H9 (cell line): ENCODE results near the gene KCNIP1. TPM values are rescaled to one million over a fixed set of nuclear protein-coding genes. Genes with fewer than 3 reads are reported as not detected.

Source experiments
- DNase-seq: peaks from one replicate; pipeline ENCODE4 v3.0.0-alpha.2; 2017
- H2AFZ ChIP-seq: one replicate; pipeline ENCODE4 v1.6.1; 2013; ENCODE audit warnings: mild to moderate bottlenecking, low read length, control low read depth, moderate library complexity
- H2AK5ac ChIP-seq: 2 replicates; pipeline ENCODE4 v1.6.1; 2013; ENCODE audit warnings: low read length, control low read depth, mixed read lengths; ENCODE audit not compliant: insufficient read length
- H2BK120ac ChIP-seq: one replicate; pipeline ENCODE4 v1.6.1; 2013; ENCODE audit warnings: low read depth, mild to moderate bottlenecking, low read length, control low read depth, inconsistent platforms; ENCODE audit not compliant: poor library complexity, severe bottlenecking
- H2BK12ac ChIP-seq: 2 replicates; pipeline ENCODE4 v1.6.1; 2013; ENCODE audit warnings: low read length, control low read depth, mixed read lengths, low read depth; ENCODE audit not compliant: insufficient read length
- H2BK15ac ChIP-seq: 2 replicates; pipeline ENCODE4 v1.6.1; 2013; ENCODE audit warnings: low read depth, low read length, control low read depth
- H2BK20ac ChIP-seq: one replicate; pipeline ENCODE4 v1.6.1; 2013; ENCODE audit warnings: low read depth, mild to moderate bottlenecking, low read length, control low read depth, inconsistent platforms; ENCODE audit not compliant: poor library complexity, severe bottlenecking
- H2BK5ac ChIP-seq: 2 replicates; pipeline ENCODE4 v1.6.1; 2013; ENCODE audit warnings: low read length, control low read depth, mixed read lengths; ENCODE audit not compliant: insufficient read length
- H3K14ac ChIP-seq: 2 replicates; pipeline ENCODE4 v1.6.1; 2013; ENCODE audit warnings: low read length, control low read depth; ENCODE audit not compliant: insufficient read depth
- H3K18ac ChIP-seq: 2 replicates; pipeline ENCODE4 v1.6.1; 2013; ENCODE audit warnings: low read depth, mild to moderate bottlenecking, mixed read lengths, low read length, control low read depth; ENCODE audit not compliant: insufficient read length
- H3K23ac ChIP-seq: 2 replicates; pipeline ENCODE4 v1.6.1; 2013; ENCODE audit warnings: low read length, control low read depth, mixed read lengths, low read depth; ENCODE audit not compliant: insufficient read length
- H3K23me2 ChIP-seq: 2 replicates; pipeline ENCODE4 v1.6.1; 2013; ENCODE audit warnings: low read depth, mild to moderate bottlenecking, mixed read lengths, low read length, control low read depth; ENCODE audit not compliant: insufficient read length, poor library complexity, severe bottlenecking
- H3K27ac ChIP-seq: 2 replicates; pipeline ENCODE4 v1.5.1; 2013; ENCODE audit warnings: low read length, control low read depth, mixed read lengths, low read depth; ENCODE audit not compliant: insufficient read length
- H3K27me3 ChIP-seq: 2 replicates; pipeline ENCODE4 v1.6.1; 2013; ENCODE audit warnings: low read length, control low read depth, inconsistent platforms; ENCODE audit not compliant: insufficient read depth
- H3K4ac ChIP-seq: 2 replicates; pipeline ENCODE4 v1.6.1; 2013; ENCODE audit warnings: low read depth, mild to moderate bottlenecking, control low read depth, inconsistent platforms, low read length, moderate library complexity
- H3K4me1 ChIP-seq: 2 replicates; pipeline ENCODE4 v1.6.1; 2013; ENCODE audit warnings: low read length, control low read depth, inconsistent platforms; ENCODE audit not compliant: insufficient read depth
- H3K4me2 ChIP-seq: 2 replicates; pipeline ENCODE4 v1.6.1; 2013; ENCODE audit warnings: low read length, control low read depth, mixed read lengths; ENCODE audit not compliant: insufficient read length, insufficient read depth
- H3K56ac ChIP-seq: 2 replicates; pipeline ENCODE4 v1.6.1; 2013; ENCODE audit warnings: low read depth, mild to moderate bottlenecking, mixed read lengths, low read length, control low read depth; ENCODE audit not compliant: insufficient read length
- H3K79me1 ChIP-seq: 2 replicates; pipeline ENCODE4 v1.6.1; 2013; ENCODE audit warnings: low read depth, mild to moderate bottlenecking, moderate library complexity, low read length, control low read depth, inconsistent platforms; ENCODE audit not compliant: insufficient read depth, poor library complexity, severe bottlenecking
- H3K79me2 ChIP-seq: 2 replicates; pipeline ENCODE4 v1.6.1; 2013; ENCODE audit warnings: low read length, control low read depth, inconsistent platforms; ENCODE audit not compliant: insufficient read depth
- H3K9ac ChIP-seq: 2 replicates; pipeline ENCODE4 v1.6.1; 2013; ENCODE audit warnings: low read length, control low read depth, mixed read lengths; ENCODE audit not compliant: insufficient read length; ENCODE audit errors: extremely low read depth
- H3K9me3 ChIP-seq: one replicate; pipeline ENCODE4 v1.6.1; 2013; ENCODE audit warnings: low read depth, low read length, inconsistent platforms; ENCODE audit not compliant: control insufficient read depth
- H3T11ph ChIP-seq: one replicate; pipeline ENCODE4 v1.6.1; 2013; ENCODE audit warnings: mild to moderate bottlenecking, low read length, control low read depth, inconsistent platforms
- H4K20me1 ChIP-seq: one replicate; pipeline ENCODE4 v1.6.1; 2013; ENCODE audit not compliant: control insufficient read depth, insufficient read length, insufficient read depth
- H4K5ac ChIP-seq: 2 replicates; pipeline ENCODE4 v1.6.1; 2013; ENCODE audit warnings: low read depth, mild to moderate bottlenecking, mixed read lengths, low read length, control low read depth; ENCODE audit not compliant: insufficient read length
- H4K8ac ChIP-seq: replicated peaks from 2 replicates; pipeline ENCODE4 v1.6.1; 2013; ENCODE audit warnings: low read length, control low read depth, mixed read lengths, low read depth; ENCODE audit not compliant: insufficient read length
- H4K91ac ChIP-seq: 2 replicates; pipeline ENCODE4 v1.6.1; 2013; ENCODE audit warnings: low read depth, mild to moderate bottlenecking, moderate library complexity, mixed read lengths, low read length, control low read depth; ENCODE audit not compliant: insufficient read length
- H3K27ac Mint-ChIP-seq, 3 experiments: 2 replicates in 2 of 3; 3 replicates in 1 of 3; pipeline ENCODE4 v1.8.0; 2020 to 2021; ENCODE audit warnings: mixed read lengths in 3 of 3, mild to moderate bottlenecking in 1 of 3, moderate library complexity in 1 of 3
- H3K27me3 Mint-ChIP-seq: 2 replicates; pipeline ENCODE4 v1.8.0; 2021; ENCODE audit warnings: low read depth, mild to moderate bottlenecking, moderate library complexity, mixed read lengths
- H3K36me3 Mint-ChIP-seq, 3 experiments: 2 replicates in 2 of 3; 3 replicates in 1 of 3; pipeline ENCODE4 v1.8.0; 2020 to 2021; ENCODE audit warnings: low read depth in 3 of 3, mixed read lengths in 3 of 3; ENCODE audit not compliant: insufficient read depth in 1 of 3
- H3K4me1 Mint-ChIP-seq, 2 experiments: 2 replicates each; pipeline ENCODE4 v1.8.0; 2020; ENCODE audit warnings: mixed read lengths in 2 of 2
- H3K4me3 Mint-ChIP-seq, 2 experiments: 2 replicates in 1 of 2; 3 replicates in 1 of 2; pipeline ENCODE4 v1.8.0; 2020 to 2021; ENCODE audit warnings: mild to moderate bottlenecking in 2 of 2, mixed read lengths in 2 of 2, moderate library complexity in 1 of 2
- H3K9me3 Mint-ChIP-seq, 2 experiments: 2 replicates in 1 of 2; 3 replicates in 1 of 2; pipeline ENCODE4 v1.8.0; 2020; ENCODE audit warnings: mild to moderate bottlenecking in 2 of 2, mixed read lengths in 2 of 2, moderate library complexity in 1 of 2
- WGBS: extraction: QIAGEN DNeasy Blood & Tissue Kit; methylation state at CpG from one replicate; pipeline ENCODE4 v1.1.7; 2013; ENCODE audit warnings: missing lambda C conversion rate, low lambda C conversion rate, mixed read lengths; ENCODE audit not compliant: insufficient read length; ENCODE audit errors: extremely low coverage; 5-methylcytosine and 5-hydroxymethylcytosine counted together
- total RNA-seq: library from RNA; stranded (reverse); gene quantifications from 2 replicates; pipeline ENCODE4 v1.2.1, GENCODE V29; 2021
- TF ChIP-seq, protein P1 (sequence below): fragments of 200-600 bp; sonication (generic); conservative IDR thresholded peaks from 3 replicates; pipeline ENCODE4 v1.8.0; 2021; ENCODE audit warnings: antibody characterized with exemption, mild to moderate bottlenecking

Gene KCNIP1
- total RNA-seq, 1 experiment from 2014 or later = 0.63 TPM

DNA sequence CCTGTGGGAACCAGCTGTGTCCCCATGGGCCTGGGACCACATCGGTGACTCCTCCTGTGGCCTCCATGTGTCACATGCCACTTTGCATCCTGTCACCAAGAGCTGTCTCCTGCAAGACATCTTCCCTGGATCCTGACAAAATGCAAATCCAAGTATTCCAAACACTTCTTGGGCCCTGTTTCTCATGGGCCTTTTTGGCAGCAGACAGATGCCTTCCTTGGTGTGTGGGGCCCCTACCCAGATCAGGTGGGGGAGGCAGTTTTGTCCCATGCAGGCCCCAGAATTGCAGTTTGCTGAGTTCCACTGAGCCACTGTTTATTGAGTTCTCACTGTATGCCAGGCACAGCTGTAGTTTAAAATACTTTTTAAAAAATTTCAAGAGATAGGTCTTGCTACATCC, 217.2 kb downstream of the KCNIP1 start:
- H3K18ac ChIP-seq = no peak overlapping the region
- H3K79me1 ChIP-seq = no peaks in the 10 kb centered on the region
- no peaks in the 10 kb centered on the region for H3K79me2 ChIP-seq
- H3K9me3 Mint-ChIP-seq = peaks cover 6 to 7% of the 10 kb centered on the region in 2 experiments; a peak in 4 of 5 replicates
- no peak overlapping the region for H2BK20ac ChIP-seq
- H2BK12ac ChIP-seq = no peak overlapping the region
- no peak overlapping the region for H2BK15ac ChIP-seq
- no peak overlapping the region for H2AK5ac ChIP-seq
- peaks cover 5% of the 10 kb centered on the region for H3K27me3 Mint-ChIP-seq
- H4K20me1 ChIP-seq = no peaks in the 10 kb centered on the region
- H3K9me3 ChIP-seq = no peaks in the 10 kb centered on the region
- no peak overlapping the region for H3K4me3 Mint-ChIP-seq
- no peaks in the 10 kb centered on the region for H3K4me1 ChIP-seq
- no peaks in the 10 kb centered on the region for H3K27me3 ChIP-seq
- no peak overlapping the region for H4K5ac ChIP-seq
- H3K23ac ChIP-seq = no peak overlapping the region
- TF ChIP-seq, protein P1, sequence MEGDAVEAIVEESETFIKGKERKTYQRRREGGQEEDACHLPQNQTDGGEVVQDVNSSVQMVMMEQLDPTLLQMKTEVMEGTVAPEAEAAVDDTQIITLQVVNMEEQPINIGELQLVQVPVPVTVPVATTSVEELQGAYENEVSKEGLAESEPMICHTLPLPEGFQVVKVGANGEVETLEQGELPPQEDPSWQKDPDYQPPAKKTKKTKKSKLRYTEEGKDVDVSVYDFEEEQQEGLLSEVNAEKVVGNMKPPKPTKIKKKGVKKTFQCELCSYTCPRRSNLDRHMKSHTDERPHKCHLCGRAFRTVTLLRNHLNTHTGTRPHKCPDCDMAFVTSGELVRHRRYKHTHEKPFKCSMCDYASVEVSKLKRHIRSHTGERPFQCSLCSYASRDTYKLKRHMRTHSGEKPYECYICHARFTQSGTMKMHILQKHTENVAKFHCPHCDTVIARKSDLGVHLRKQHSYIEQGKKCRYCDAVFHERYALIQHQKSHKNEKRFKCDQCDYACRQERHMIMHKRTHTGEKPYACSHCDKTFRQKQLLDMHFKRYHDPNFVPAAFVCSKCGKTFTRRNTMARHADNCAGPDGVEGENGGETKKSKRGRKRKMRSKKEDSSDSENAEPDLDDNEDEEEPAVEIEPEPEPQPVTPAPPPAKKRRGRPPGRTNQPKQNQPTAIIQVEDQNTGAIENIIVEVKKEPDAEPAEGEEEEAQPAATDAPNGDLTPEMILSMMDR = no peak
- no peak overlapping the region for H3T11ph ChIP-seq
- H3K56ac ChIP-seq = no peak overlapping the region
- peaks cover 0 to 6% (median 5%) of the 10 kb centered on the region in 3 experiments; a peak in 4 of 7 replicates for H3K36me3 Mint-ChIP-seq
- H3K9ac ChIP-seq = no peak overlapping the region
- no peak overlapping the region for H2BK120ac ChIP-seq
- no peaks in the 10 kb centered on the region for H3K4me1 Mint-ChIP-seq
- no peak for DNase-seq
- H3K27ac Mint-ChIP-seq = no peak overlapping the region
- no peak overlapping the region for H3K4me2 ChIP-seq
- WGBS = no CpG with 5 or more reads among the region's 1 CpG
- no peak overlapping the region for H3K4ac ChIP-seq
- no peak overlapping the region for H3K27ac ChIP-seq
- no peak overlapping the region for H3K14ac ChIP-seq
- H4K91ac ChIP-seq = no peak overlapping the region
- no peak overlapping the region for H2BK5ac ChIP-seq
- H2AFZ ChIP-seq = no peak overlapping the region
- H3K23me2 ChIP-seq = no peaks in the 10 kb centered on the region
- no peak overlapping the region for H4K8ac ChIP-seq
